MM.1S (cell line): ENCODE results near the gene DAB2IP.

Experiments
- DNase-seq: peaks from one replicate; pipeline ENCODE4 v3.0.0-alpha.2; 2015
- H2AFZ ChIP-seq: fragments of 300-600 bp; sonication (generic); 2 replicates; pipeline ENCODE4 v1.6.0; 2016; ENCODE audit warnings: antibody characterized with exemption, low read length
- H3F3A ChIP-seq: fragments of 300-600 bp; sonication (generic); 2 replicates; pipeline ENCODE4 v1.6.1; 2016; ENCODE audit warnings: mild to moderate bottlenecking, antibody characterized with exemption, low read length, moderate library complexity, mixed read lengths; ENCODE audit not compliant: insufficient read depth
- H3K27ac ChIP-seq: fragments of 300-600 bp; sonication (generic); 2 replicates; pipeline ENCODE4 v1.5.1; 2016; ENCODE audit warnings: mild to moderate bottlenecking, low read length
- H3K27me3 ChIP-seq: fragments of 300-600 bp; sonication (generic); replicated peaks from 2 replicates; pipeline ENCODE4 v1.6.0; 2016; ENCODE audit warnings: low read length; ENCODE audit not compliant: insufficient read depth
- H3K36me3 ChIP-seq: fragments of 300-600 bp; sonication (generic); replicated peaks from 2 replicates; pipeline ENCODE4 v1.6.1; 2016; ENCODE audit warnings: mild to moderate bottlenecking, low read length, mixed read lengths; ENCODE audit not compliant: insufficient read depth
- H3K4me1 ChIP-seq: fragments of 300-600 bp; sonication (generic); 2 replicates; pipeline ENCODE4 v1.6.1; 2016; ENCODE audit warnings: low read length, mixed read lengths
- H3K4me2 ChIP-seq: fragments of 300-600 bp; sonication (generic); 2 replicates; pipeline ENCODE4 v1.6.0; 2016; ENCODE audit warnings: low read depth, low read length
- H3K4me3 ChIP-seq: fragments of 300-600 bp; sonication (generic); 2 replicates; pipeline ENCODE4 v1.5.1; 2016; ENCODE audit warnings: low read length, mixed read lengths
- H3K79me2 ChIP-seq: fragments of 300-600 bp; sonication (generic); 2 replicates; pipeline ENCODE4 v1.6.1; 2016; ENCODE audit warnings: mixed run types, low read length, mixed read lengths
- H3K9ac ChIP-seq: fragments of 300-600 bp; sonication (generic); 2 replicates; pipeline ENCODE4 v1.6.1; 2016; ENCODE audit warnings: low read length, mixed read lengths
- H3K9me2 ChIP-seq: fragments of 300-600 bp; sonication (generic); replicated peaks from 2 replicates; pipeline ENCODE4 v1.6.1; 2016; ENCODE audit warnings: mild to moderate bottlenecking, low read length, mixed read lengths; ENCODE audit not compliant: insufficient read depth
- H3K9me3 ChIP-seq: fragments of 300-600 bp; sonication (generic); replicated peaks from 2 replicates; pipeline ENCODE4 v1.6.1; 2016; ENCODE audit warnings: mild to moderate bottlenecking, low read length, mixed read lengths; ENCODE audit not compliant: insufficient read depth
- H4K20me1 ChIP-seq: fragments of 300-600 bp; sonication (generic); 2 replicates; pipeline ENCODE4 v1.6.1; 2016; ENCODE audit warnings: mild to moderate bottlenecking, low read length, moderate library complexity, mixed read lengths; ENCODE audit not compliant: insufficient read depth
- CTCF ChIP-seq: fragments of 300-600 bp; sonication (generic); IDR thresholded peaks from 2 replicates; pipeline ENCODE4 v1.5.1; 2016; ENCODE audit warnings: antibody characterized with exemption, low read length, mixed read lengths
- EZH2 ChIP-seq: fragments of 300-600 bp; sonication (generic); optimal IDR thresholded peaks from 2 replicates; pipeline ENCODE3; 2017; ENCODE audit warnings: low read depth, mild to moderate bottlenecking, antibody characterized with exemption, low read length, mixed read lengths
- EZH2phosphoT487 ChIP-seq: fragments of 300-600 bp; sonication (generic); IDR thresholded peaks from 2 replicates; pipeline ENCODE4 v1.6.1; 2018; ENCODE audit warnings: antibody characterized with exemption, low read length

The DAB2IP gene

GRCh38 chr9:121781701-121782464, 130.4 kb downstream of the DAB2IP start:
- Histone ChIP-seq H3K9me2 (no peaks in the 10 kb centered on the region), H3K4me3 (no peak overlapping the region), H3K27me3 (no peaks in the 10 kb centered on the region), H2AFZ (no peak overlapping the region), H3K9ac (no peak overlapping the region), H3K27ac (no peak overlapping the region), H3K4me1 (no peaks in the 10 kb centered on the region), H3K36me3 (no peaks in the 10 kb centered on the region), H3K79me2 (no peaks in the 10 kb centered on the region), H3F3A (no peaks in the 10 kb centered on the region), H3K4me2 (no peak overlapping the region), H3K9me3 (no peaks in the 10 kb centered on the region), H4K20me1 (no peaks in the 10 kb centered on the region)
- no peak for DNase-seq
- TF ChIP-seq EZH2 (no peak), EZH2phosphoT487 (no peak), CTCF (no peak)

- no peaks in the 10 kb centered on the region for H4K20me1 ChIP-seq
- no peaks in the 10 kb centered on the region for H3F3A ChIP-seq
- H3K27me3 ChIP-seq: no peaks in the 10 kb centered on the region
- H3K4me3 ChIP-seq: no peak overlapping the region
- TF ChIP-seq EZH2phosphoT487 (no peak), CTCF (no peak), EZH2 (no peak)
- no peak overlapping the region for H3K9ac ChIP-seq
- no peak for DNase-seq
- H3K9me2 ChIP-seq: no peaks in the 10 kb centered on the region
- H3K9me3 ChIP-seq: no peaks in the 10 kb centered on the region
- no peaks in the 10 kb centered on the region for H3K36me3 ChIP-seq
- H3K79me2 ChIP-seq: no peaks in the 10 kb centered on the region
- H3K4me1 ChIP-seq: no peaks in the 10 kb centered on the region
- no peak overlapping the region for H3K4me2 ChIP-seq
- no peak overlapping the region for H2AFZ ChIP-seq
- no peak overlapping the region for H3K27ac ChIP-seq
Observed at GRCh38 chr9:121782514-121783110, 131.2 kb downstream of the DAB2IP start.

- Histone ChIP-seq H3K9me3 (no peaks in the 10 kb centered on the region), H3K27me3 (no peaks in the 10 kb centered on the region), H3K79me2 (no peaks in the 10 kb centered on the region), H4K20me1 (no peaks in the 10 kb centered on the region), H3K4me3 (no peak overlapping the region), H2AFZ (no peak overlapping the region), H3K27ac (no peak overlapping the region), H3K36me3 (no peaks in the 10 kb centered on the region), H3K4me1 (no peaks in the 10 kb centered on the region), H3F3A (no peaks in the 10 kb centered on the region), H3K9me2 (no peaks in the 10 kb centered on the region), H3K9ac (no peak overlapping the region), H3K4me2 (no peak overlapping the region)
- TF ChIP-seq CTCF: no peak
- no peak for TF ChIP-seq EZH2phosphoT487
- TF ChIP-seq EZH2: no peak
- DNase-seq: no peak
Observed at GRCh38 chr9:121783111-121783510, 131.7 kb downstream of the DAB2IP start.
